ENCODE measurements around the gene LPIN1. TPM values are rescaled to one million over a fixed set of nuclear protein-coding genes. Genes with fewer than 3 reads are reported as not detected.

Gene LPIN1
- total and polyA plus RNA-seq, 4 donors, result 4.4 to 54.0 (median 23.0) TPM

DNA sequence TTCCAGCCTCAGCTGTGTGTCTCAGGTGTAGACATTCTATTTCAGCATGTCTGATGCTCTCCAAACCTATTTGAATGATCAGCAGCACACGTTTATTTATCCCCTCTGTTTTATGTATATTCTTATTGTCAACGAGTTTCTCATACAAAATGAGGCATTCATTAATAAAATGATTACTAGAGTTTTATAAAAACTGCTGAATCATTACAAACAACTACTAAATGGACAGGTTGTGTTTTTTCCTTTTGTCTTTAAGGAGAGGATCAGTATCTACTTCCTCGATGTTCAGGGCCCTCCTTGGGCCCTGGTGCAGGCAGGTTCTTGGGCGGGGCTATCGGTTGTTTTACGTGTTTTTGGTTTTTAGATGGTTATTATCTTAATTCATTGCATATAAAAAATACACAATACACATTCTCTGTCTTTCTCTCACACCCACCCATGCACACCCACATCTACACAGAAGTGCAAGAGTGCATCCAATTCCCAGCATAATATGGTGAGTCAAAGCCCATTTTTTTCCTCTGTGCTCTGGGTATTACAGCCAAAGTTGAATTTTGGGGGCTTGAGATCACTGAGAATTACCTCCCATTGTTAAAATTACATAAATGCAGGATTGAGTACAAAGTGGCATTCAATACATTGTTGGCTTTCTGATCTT is 24.2 kb downstream of the LPIN1 start:
- no peaks in the 10 kb centered on the region for H3K9me3 ChIP-seq (ENCODE audit: control insufficient read depth, low read length)
- no peak for ATAC-seq (ENCODE audit: low FRiP score)
- intact Hi-C loops (cut with DNase I), result no loop called here
- no peaks in the 10 kb centered on the region for H3K27me3 ChIP-seq (ENCODE audit: control insufficient read depth in 1 of 2, insufficient read depth in 2 of 2, low read length in 1 of 2)
- 87 to 93% methylated on average over 6 of the region's 6 CpGs for WGBS, 2 donors
- H3K4me1 ChIP-seq (ENCODE audit: control insufficient read depth in 1 of 2, insufficient read depth in 2 of 2, low read length in 2 of 2), result no peaks in the 10 kb centered on the region
- no peak for DNase-seq
- H3K27ac ChIP-seq (ENCODE audit: low read depth in 1 of 2, low read length in 2 of 2), result no peak overlapping the region
- no peak overlapping the region for H3K4me3 ChIP-seq (ENCODE audit: low read length in 2 of 2)
- peaks cover 0 to 7% of the 10 kb centered on the region in 2 donors for H3K36me3 ChIP-seq (ENCODE audit: control insufficient read depth in 1 of 2, insufficient read depth in 2 of 2, low read length in 1 of 2)

DNA sequence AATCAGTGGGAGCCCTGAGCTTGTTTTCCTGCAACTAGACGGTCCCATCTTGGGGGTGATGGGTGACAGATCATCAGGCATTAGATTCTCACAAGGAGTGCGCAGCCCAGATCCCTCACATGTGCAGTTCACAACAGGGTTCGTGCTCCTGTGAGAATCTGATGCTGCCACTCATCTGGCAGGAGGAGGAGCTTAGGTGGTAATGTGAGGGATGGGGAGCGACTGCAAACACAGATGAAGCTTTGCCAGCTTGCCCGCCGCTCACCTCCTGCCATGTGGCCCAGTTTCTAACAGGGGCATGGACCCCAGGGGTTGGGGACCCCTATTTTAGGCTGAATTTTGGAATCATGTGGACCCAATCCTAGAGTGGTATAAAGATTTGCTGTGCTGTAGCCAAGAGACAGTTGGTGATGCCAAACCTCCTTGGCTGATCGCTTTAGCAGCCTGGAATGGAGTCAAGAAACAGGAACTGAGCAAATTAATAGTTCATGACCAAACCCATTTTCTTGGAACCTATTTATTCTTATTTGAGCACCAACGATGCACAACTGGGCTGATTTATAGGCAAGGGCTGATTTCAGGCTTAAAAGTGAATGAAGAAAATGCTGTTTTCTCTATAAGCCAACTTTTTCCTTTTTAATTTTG is 25.7 kb downstream of the LPIN1 start:
- intact Hi-C loops (cut with DNase I), result no loop called here
- Histone ChIP-seq H3K36me3 (ENCODE audit: control insufficient read depth in 1 of 2, insufficient read depth in 2 of 2, low read length in 1 of 2) (peaks cover 0 to 5% of the 10 kb centered on the region in 2 donors), H3K4me1 (ENCODE audit: control insufficient read depth in 1 of 2, insufficient read depth in 2 of 2, low read length in 2 of 2) (no peaks in the 10 kb centered on the region), H3K27me3 (ENCODE audit: control insufficient read depth in 1 of 2, insufficient read depth in 2 of 2, low read length in 1 of 2) (no peaks in the 10 kb centered on the region), H3K27ac (ENCODE audit: low read depth in 1 of 2, low read length in 2 of 2) (no peak overlapping the region), H3K4me3 (ENCODE audit: low read length in 2 of 2) (no peak overlapping the region), H3K9me3 (ENCODE audit: control insufficient read depth, low read length) (no peaks in the 10 kb centered on the region)
- no peak for DNase-seq
- WGBS, 2 donors, result 70 to 75% methylated on average over 8 of the region's 8 CpGs
- no peak for ATAC-seq (ENCODE audit: low FRiP score)

DNA sequence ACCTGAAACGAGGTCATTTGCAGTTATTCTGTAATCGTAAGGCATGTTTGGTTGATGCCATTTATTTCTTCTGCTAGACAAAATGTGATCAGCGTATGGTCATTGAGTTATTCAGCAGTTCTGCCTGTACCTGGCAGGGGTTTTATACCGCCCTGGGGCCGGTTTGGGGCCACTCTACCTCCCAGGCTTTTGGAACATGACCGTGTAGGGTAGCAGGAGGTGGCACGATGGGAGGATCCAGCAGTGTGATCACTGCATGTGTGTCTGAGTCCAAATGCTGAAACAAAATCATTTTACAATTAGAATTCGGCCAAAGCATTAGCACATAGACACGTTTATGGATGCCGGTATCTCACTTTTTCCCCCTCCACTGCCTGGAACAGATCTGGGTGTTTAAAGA is 26.7 kb downstream of the LPIN1 start:
- WGBS, 2 donors, result 80 to 96% methylated on average over 10 of the region's 10 CpGs
- Histone ChIP-seq H3K4me1 (ENCODE audit: control insufficient read depth in 1 of 2, insufficient read depth in 2 of 2, low read length in 2 of 2) (no peaks in the 10 kb centered on the region), H3K9me3 (ENCODE audit: control insufficient read depth, low read length) (no peaks in the 10 kb centered on the region), H3K27ac (ENCODE audit: low read depth in 1 of 2, low read length in 2 of 2) (no peak overlapping the region), H3K36me3 (ENCODE audit: control insufficient read depth in 1 of 2, insufficient read depth in 2 of 2, low read length in 1 of 2) (peaks cover 0 to 3% of the 10 kb centered on the region in 2 donors), H3K27me3 (ENCODE audit: control insufficient read depth in 1 of 2, insufficient read depth in 2 of 2, low read length in 1 of 2) (no peaks in the 10 kb centered on the region), H3K4me3 (ENCODE audit: low read length in 2 of 2) (no peak overlapping the region)
- ATAC-seq (ENCODE audit: low FRiP score), result no peak
- intact Hi-C loops (cut with DNase I), result no loop called here
- DNase-seq, result no peak

DNA sequence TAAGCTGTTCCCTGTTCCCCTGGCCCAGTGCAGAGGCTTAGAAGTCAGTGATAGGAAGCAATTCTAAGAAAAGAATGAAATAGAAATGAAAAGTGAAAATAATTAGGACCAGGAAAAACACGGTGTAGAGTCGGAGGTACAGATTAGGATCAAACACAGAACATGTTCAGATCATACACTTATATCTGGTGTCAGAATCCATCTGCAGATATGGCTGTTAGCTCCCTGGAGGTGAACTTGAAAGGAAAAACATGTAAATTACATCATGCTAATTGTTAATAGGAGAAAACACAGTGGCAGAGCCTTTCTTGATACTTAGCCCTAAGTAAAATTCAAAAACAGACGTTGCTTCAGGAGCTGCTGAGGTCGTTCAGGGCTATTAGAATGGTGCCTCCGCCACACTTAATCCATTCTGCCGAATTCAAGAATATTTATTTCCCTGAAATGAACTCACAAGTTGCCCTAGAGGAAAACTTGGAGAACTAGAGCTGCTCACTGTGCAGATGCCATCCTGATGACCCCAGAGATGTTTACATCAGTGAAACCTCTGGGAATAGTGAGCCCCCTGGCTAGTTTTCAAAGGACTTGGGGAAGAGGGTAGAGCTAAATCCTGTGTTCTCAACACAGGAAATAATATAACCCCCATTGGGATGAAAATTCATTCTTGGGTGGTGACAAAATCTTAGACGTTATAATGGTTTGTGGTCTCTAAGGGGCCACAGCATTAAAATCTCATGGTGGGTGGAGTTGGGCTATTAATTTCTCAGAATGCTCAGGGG is 27.5 kb downstream of the LPIN1 start:
- peaks cover 0 to 3% of the 10 kb centered on the region in 2 donors for H3K36me3 ChIP-seq (ENCODE audit: control insufficient read depth in 1 of 2, insufficient read depth in 2 of 2, low read length in 1 of 2)

DNA sequence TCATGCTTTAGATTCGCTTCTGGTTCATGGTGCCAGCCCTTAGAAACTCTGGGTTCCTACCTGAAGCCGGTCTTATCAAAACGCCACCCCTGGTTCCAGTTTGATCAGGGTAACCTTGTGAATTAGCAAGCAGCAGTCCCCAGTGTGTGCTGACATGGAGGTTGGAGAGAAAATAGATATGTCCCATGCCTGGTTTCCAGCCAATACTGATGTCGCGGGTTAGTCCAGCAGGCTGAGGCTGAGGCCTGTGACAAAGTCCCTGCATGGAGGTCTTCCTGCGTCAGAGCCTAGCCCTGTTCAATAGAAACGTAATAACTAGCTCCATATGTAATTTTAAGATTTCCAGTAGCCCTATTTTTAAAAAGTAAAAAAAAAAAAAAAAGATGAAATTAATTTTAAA is 28.2 kb downstream of the LPIN1 start:
- Histone ChIP-seq H3K27me3 (ENCODE audit: control insufficient read depth in 1 of 2, insufficient read depth in 2 of 2, low read length in 1 of 2) (no peaks in the 10 kb centered on the region), H3K4me1 (ENCODE audit: control insufficient read depth in 1 of 2, insufficient read depth in 2 of 2, low read length in 2 of 2) (no peaks in the 10 kb centered on the region), H3K27ac (ENCODE audit: low read depth in 1 of 2, low read length in 2 of 2) (no peak overlapping the region), H3K4me3 (ENCODE audit: low read length in 2 of 2) (no peak overlapping the region), H3K9me3 (ENCODE audit: control insufficient read depth, low read length) (no peaks in the 10 kb centered on the region), H3K36me3 (ENCODE audit: control insufficient read depth in 1 of 2, insufficient read depth in 2 of 2, low read length in 1 of 2) (peaks cover 0 to 3% of the 10 kb centered on the region in 2 donors)
- no peak for DNase-seq
- intact Hi-C loops (cut with DNase I), result no loop called here
- ATAC-seq (ENCODE audit: low FRiP score), result no peak
- 85 to 93% methylated on average over 7 of the region's 7 CpGs for WGBS, 2 donors

More for the DNA sequence above, 27.5 kb downstream of the LPIN1 start:
- H3K4me3 ChIP-seq (ENCODE audit: low read length in 2 of 2), result no peak overlapping the region
- 90% methylated on average over 7 of the region's 7 CpGs for WGBS, 2 donors
- H3K4me1 ChIP-seq (ENCODE audit: control insufficient read depth in 1 of 2, insufficient read depth in 2 of 2, low read length in 2 of 2), result no peaks in the 10 kb centered on the region
- intact Hi-C loops (cut with DNase I), result no loop called here
- no peak overlapping the region for H3K27ac ChIP-seq (ENCODE audit: low read depth in 1 of 2, low read length in 2 of 2)
- H3K27me3 ChIP-seq (ENCODE audit: control insufficient read depth in 1 of 2, insufficient read depth in 2 of 2, low read length in 1 of 2), result no peaks in the 10 kb centered on the region
- DNase-seq (no peak), ATAC-seq (ENCODE audit: low FRiP score) (no peak)
- no peaks in the 10 kb centered on the region for H3K9me3 ChIP-seq (ENCODE audit: control insufficient read depth, low read length)

DNA sequence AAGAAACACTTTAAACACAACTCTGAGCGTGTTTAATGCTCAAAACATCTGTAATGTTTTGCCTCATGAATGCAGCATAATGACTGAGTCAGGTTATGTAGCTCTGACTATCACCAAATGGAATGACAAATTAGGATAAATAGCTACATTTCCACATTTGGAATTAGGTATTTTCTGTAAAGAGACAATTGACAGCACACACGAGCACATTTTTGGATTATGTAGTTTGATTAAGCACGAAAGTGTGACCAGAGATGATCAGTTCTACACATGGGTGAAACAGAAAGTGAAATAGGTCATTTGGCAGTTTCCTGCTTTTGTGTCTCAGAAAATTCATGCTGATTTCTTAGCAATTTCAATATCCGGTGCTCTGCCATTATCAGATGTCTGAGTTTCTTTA is 29.0 kb downstream of the LPIN1 start:
- DNase-seq, result no peak
- no peaks in the 10 kb centered on the region for H3K4me1 ChIP-seq (ENCODE audit: control insufficient read depth in 1 of 2, insufficient read depth in 2 of 2, low read length in 2 of 2)
- H3K36me3 ChIP-seq (ENCODE audit: control insufficient read depth in 1 of 2, insufficient read depth in 2 of 2, low read length in 1 of 2), result peaks cover 0 to 3% of the 10 kb centered on the region in 2 donors
- intact Hi-C loops (cut with DNase I), result loop anchor here (5.0 kb wide), 2 partner anchors 83 to 298 kb away; no protein-coding TSS in a partner anchor
- no peaks in the 10 kb centered on the region for H3K9me3 ChIP-seq (ENCODE audit: control insufficient read depth, low read length)
- ATAC-seq (ENCODE audit: low FRiP score), result no peak
- WGBS, 2 donors, result 83 to 86% methylated on average over 4 of the region's 4 CpGs
- no peaks in the 10 kb centered on the region for H3K27me3 ChIP-seq (ENCODE audit: control insufficient read depth in 1 of 2, insufficient read depth in 2 of 2, low read length in 1 of 2)
- H3K27ac ChIP-seq (ENCODE audit: low read depth in 1 of 2, low read length in 2 of 2), result no peak overlapping the region
- H3K4me3 ChIP-seq (ENCODE audit: low read length in 2 of 2), result no peak overlapping the region

DNA sequence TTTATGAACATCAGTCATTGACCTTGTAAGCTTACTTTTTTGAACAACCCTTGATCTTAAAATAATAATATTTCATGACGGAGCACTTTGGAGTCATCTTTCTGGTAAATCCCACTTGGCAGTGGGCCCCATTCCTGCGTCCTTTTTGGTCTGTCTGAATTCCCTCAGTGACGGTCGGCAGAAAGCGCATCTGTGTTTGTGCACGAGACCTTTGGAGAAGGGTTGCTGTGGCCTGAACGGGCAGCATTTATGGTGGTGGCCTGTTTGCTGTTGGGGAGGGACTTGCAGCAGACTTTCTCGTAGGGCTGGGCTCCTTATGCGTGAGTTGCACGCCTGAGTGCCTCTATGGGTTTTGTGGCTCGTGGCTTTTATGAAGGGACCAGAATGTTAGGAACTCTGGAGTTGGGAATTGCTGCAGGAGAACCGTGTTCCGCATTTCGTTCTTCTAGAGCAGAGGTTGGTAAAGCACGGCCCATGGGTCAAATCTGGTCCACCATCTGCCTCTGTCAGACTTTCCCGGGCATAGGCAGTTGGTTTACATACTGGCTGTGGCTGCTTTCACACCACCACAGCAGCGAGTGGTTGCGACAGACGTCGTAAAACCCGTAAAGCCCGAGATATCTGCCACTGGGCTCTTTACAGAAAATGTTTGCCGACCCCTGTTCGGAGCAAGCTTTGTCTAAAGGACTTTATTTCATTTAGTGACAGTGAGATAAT is 30.8 kb downstream of the LPIN1 start:
- DNase-seq (no peak), ATAC-seq (ENCODE audit: low FRiP score) (no peak)
- H3K27ac ChIP-seq (ENCODE audit: low read depth in 1 of 2, low read length in 2 of 2), result no peak overlapping the region
- H3K27me3 ChIP-seq (ENCODE audit: control insufficient read depth in 1 of 2, insufficient read depth in 2 of 2, low read length in 1 of 2), result no peaks in the 10 kb centered on the region
- no peaks in the 10 kb centered on the region for H3K9me3 ChIP-seq (ENCODE audit: control insufficient read depth, low read length)
- H3K4me1 ChIP-seq (ENCODE audit: control insufficient read depth in 1 of 2, insufficient read depth in 2 of 2, low read length in 2 of 2), result no peaks in the 10 kb centered on the region
- intact Hi-C loops (cut with DNase I), result loop anchor here (5.0 kb wide), 2 partner anchors 85 to 300 kb away; no protein-coding TSS in a partner anchor
- no peak overlapping the region for H3K4me3 ChIP-seq (ENCODE audit: low read length in 2 of 2)
- WGBS, 2 donors, result 91 to 92% methylated on average over 24 of the region's 24 CpGs
- H3K36me3 ChIP-seq (ENCODE audit: control insufficient read depth in 1 of 2, insufficient read depth in 2 of 2, low read length in 1 of 2), result peaks cover 0 to 4% of the 10 kb centered on the region in 2 donors

DNA sequence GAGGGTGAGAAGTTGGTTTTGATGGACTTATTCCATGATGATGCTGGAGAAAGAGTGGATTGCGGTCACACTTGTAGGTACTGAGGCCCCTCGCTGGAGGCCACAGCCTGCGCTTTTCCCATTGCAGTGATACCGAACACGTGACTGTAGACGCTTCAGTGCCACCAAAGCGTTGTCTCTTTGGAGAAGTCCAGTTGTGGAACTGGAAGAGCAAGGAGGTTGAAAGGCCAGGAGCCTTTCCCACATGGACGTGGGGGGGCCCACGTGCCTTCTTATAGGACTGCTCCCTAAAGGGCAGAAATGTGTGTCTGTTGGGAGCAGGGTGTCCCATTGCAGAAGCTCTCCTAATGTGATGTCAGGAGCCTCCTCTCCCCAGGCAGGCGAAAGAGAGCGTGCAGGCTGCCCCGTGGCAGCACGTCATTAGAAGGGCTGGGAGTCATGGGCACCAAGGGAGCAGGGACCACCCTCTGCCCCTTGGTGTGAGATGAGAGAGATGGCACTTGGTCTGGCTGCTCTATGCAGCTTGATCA is 31.5 kb downstream of the LPIN1 start:
- ATAC-seq (ENCODE audit: low FRiP score), result no peak
- no peak for DNase-seq
- WGBS, 2 donors, result 90 to 93% methylated on average over 13 of the region's 13 CpGs
- Histone ChIP-seq H3K27ac (ENCODE audit: low read depth in 1 of 2, low read length in 2 of 2) (no peak overlapping the region), H3K4me3 (ENCODE audit: low read length in 2 of 2) (no peak overlapping the region), H3K36me3 (ENCODE audit: control insufficient read depth in 1 of 2, insufficient read depth in 2 of 2, low read length in 1 of 2) (peaks cover 0 to 4% of the 10 kb centered on the region in 2 donors), H3K9me3 (ENCODE audit: control insufficient read depth, low read length) (no peaks in the 10 kb centered on the region), H3K4me1 (ENCODE audit: control insufficient read depth in 1 of 2, insufficient read depth in 2 of 2, low read length in 2 of 2) (no peaks in the 10 kb centered on the region), H3K27me3 (ENCODE audit: control insufficient read depth in 1 of 2, insufficient read depth in 2 of 2, low read length in 1 of 2) (no peaks in the 10 kb centered on the region)
- intact Hi-C loops (cut with DNase I), result loop anchor here (2.0 to 5.0 kb wide), 3 partner anchors 86 to 301 kb away; no protein-coding TSS in a partner anchor
